SK-N-MC (cell line): Measurements from ENCODE around the gene DHRS13.
A peak's percentile ranks its signal among the peaks of the same experiment; 100 is the strongest.
"Not testable (repeated sequence)": the region's sequence is repeated elsewhere in the genome, so short reads cannot be mapped to it uniquely, and the experiment has no call there.

Experiments used
- DNase-seq: peaks from one replicate; pipeline ENCODE4 v3.0.0-alpha.2; 2011; ENCODE audit warnings: low read depth, low spot score
- H3K27ac ChIP-seq: fragments of 200-600 bp; sonication (generic); 2 replicates; pipeline ENCODE4 v1.5.1; 2016; ENCODE audit warnings: mixed run types
- H3K36me3 ChIP-seq: fragments of 200-600 bp; sonication (generic); 2 replicates; pipeline ENCODE4 v1.6.1; 2017; ENCODE audit warnings: antibody characterized with exemption, low read length, mixed read lengths; ENCODE audit not compliant: insufficient read depth
- H3K4me3 ChIP-seq: fragments of 200-600 bp; sonication (generic); 2 replicates; pipeline ENCODE4 v1.5.1; 2016
- H3K9ac ChIP-seq: fragments of 200-600 bp; sonication (generic); 2 replicates; pipeline ENCODE4 v1.8.0; 2017; ENCODE audit warnings: mixed run types, mixed read lengths; ENCODE audit not compliant: insufficient read length
- H3K9me3 ChIP-seq: fragments of 200-600 bp; sonication (generic); 2 replicates; pipeline ENCODE4 v1.6.1; 2017; ENCODE audit warnings: low read depth, mild to moderate bottlenecking, antibody characterized with exemption, low read length, moderate library complexity, mixed read lengths
- EZH2 ChIP-seq: fragments of 200-600 bp; sonication (generic); IDR thresholded peaks from one replicate; pipeline ENCODE4 v1.6.1; 2017; ENCODE audit warnings: antibody characterized with exemption
- FOXP2 ChIP-seq: optimal IDR thresholded peaks from 2 replicates; pipeline ENCODE3; 2011; ENCODE audit warnings: mild to moderate bottlenecking, moderate library complexity; ENCODE audit not compliant: insufficient read depth; ENCODE audit errors: extremely low read length, control extremely low read depth
- POLR2AphosphoS5 ChIP-seq: IDR thresholded peaks from 2 replicates; pipeline ENCODE4 v1.6.1; 2012; ENCODE audit warnings: mild to moderate bottlenecking, low read depth, low read length, borderline replicate concordance

Gene DHRS13

DNA sequence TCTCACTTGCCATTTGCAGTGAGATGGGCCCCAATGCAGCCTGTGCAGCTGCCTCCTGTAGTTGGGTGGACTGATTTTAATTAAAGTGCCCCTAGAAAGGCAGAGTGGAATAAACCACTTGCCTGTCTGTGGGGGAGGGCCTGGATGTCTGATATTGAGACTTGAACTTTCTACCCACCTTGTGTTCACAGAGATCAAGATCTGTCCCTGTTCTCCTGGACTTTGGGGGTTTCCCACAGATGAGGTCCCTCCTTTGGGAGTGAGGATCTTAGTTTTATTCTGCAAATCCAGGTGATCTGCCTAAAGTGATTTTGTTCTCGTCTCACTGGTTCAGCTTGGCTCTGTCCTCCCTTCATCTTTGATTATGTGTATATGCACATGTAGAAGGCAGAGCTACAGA lies 7.7 kb upstream of the DHRS13 start:
- H3K27ac ChIP-seq, result no peak overlapping the region

DNA sequence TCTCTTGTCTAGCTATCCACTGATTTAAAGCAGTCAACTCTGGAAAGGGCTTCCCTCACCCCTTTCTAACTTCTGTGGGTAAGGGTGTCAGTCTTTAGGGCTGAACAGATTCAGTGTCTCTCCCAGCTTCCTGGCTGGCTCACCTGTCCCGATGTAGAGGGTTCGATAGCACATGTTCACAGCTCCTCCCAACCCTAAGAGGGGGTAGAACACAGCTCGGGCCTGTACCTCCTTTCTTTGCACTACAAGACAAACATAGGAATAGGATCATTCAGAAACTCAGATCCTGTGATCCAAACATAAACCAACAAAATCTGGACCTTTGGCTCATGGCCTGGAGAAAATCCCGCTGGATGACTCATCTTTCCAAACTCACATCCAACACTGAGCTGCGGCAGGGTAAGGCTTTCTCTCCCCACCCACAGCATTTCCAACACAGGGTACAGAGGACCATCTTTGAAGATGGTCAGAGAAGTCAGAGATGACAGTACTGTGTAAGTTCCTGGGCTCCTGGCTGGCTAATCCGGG lies 5.8 kb upstream of the DHRS13 start:
- no peak for DNase-seq

More for the DNA sequence above, 7.7 kb upstream of the DHRS13 start:
- H3K9ac ChIP-seq, result no peak overlapping the region
- no peaks in the 10 kb centered on the region for H3K9me3 ChIP-seq
- no peak for DNase-seq
- H3K4me3 ChIP-seq, result no peak overlapping the region
- peaks cover 93% of the 10 kb centered on the region for H3K36me3 ChIP-seq
- no peak for TF ChIP-seq FOXP2
- TF ChIP-seq POLR2AphosphoS5, result no peak
- TF ChIP-seq EZH2, result no peak

DNA sequence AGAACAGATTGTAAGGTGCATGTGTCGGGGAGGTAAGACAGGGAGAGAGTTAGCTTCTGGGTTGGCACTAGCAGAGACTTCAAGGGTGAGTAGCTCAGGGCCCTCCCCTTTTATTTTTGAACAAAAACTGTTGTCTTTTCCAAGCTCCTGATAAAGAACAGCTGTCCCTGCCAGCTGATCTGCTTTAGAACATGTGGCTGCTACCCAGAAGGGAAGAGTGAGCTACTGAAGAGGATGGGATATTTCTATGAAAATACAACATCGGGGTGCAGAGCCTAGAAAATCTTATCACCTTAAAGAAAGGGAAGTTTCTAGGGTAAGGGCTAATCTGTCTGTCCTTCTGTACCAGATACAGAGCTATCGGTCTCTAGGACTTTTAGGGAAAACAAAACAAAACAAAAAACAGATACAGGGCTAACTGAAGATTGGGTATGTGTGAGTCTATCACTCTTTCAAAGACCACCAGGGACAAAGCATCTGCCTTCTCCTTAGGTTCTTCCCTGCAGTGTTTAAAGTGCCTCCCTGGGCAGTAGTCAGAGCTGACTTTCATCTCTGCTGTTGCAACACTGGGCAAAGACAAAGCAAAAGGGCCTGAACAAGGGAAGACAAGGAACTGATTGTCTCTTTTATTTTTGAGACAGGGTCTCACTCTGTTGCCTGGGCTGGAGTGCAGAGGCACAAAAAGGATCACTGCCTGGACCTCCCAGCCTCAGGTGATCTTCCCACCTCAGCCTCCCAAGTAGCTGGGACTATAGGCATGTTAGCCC lies 5.0 kb upstream of the DHRS13 start:
- Histone ChIP-seq H3K9ac (no peak overlapping the region), H3K4me3 (no peak overlapping the region), H3K36me3 (peaks cover 69% of the 10 kb centered on the region), H3K9me3 (no peaks in the 10 kb centered on the region), H3K27ac (peak overlapping the region; percentile 54)
- DNase-seq, result no peak
- TF ChIP-seq POLR2AphosphoS5, result no peak
- TF ChIP-seq EZH2, result no peak
- no peak for TF ChIP-seq FOXP2

More for the DNA sequence above, 5.8 kb upstream of the DHRS13 start:
- no peak for TF ChIP-seq EZH2
- TF ChIP-seq FOXP2, result no peak
- no peak for TF ChIP-seq POLR2AphosphoS5
- Histone ChIP-seq H3K36me3 (peaks cover 77% of the 10 kb centered on the region), H3K27ac (no peak overlapping the region), H3K9me3 (no peaks in the 10 kb centered on the region), H3K4me3 (no peak overlapping the region), H3K9ac (no peak overlapping the region)

GRCh38 chr17:28906706-28907438 lies 4.0 kb upstream of the DHRS13 start:
- peaks cover 58% of the 10 kb centered on the region for H3K36me3 ChIP-seq

GRCh38 chr17:28906276-28906675 lies 3.4 kb upstream of the DHRS13 start:
- H3K27ac ChIP-seq, result 0 out of 2 replicates have a peak overlapping the region, but pooled peaks have one; percentile 39
- H3K36me3 ChIP-seq, result peaks cover 54% of the 10 kb centered on the region
- TF ChIP-seq FOXP2 (no peak), POLR2AphosphoS5 (no peak), EZH2 (no peak)

More at GRCh38 chr17:28906706-28907438, 4.0 kb upstream of the DHRS13 start:
- no peak for DNase-seq
- TF ChIP-seq EZH2 (no peak), POLR2AphosphoS5 (no peak; the same call in 1 of the 2 replicates), FOXP2 (no peak)
- no peak overlapping the region for H3K4me3 ChIP-seq
- no peak overlapping the region for H3K9ac ChIP-seq
- no peaks in the 10 kb centered on the region for H3K9me3 ChIP-seq
- H3K27ac ChIP-seq, result no peak overlapping the region

GRCh38 chr17:28904800-28905199 lies 1.9 kb upstream of the DHRS13 start:
- no peak for DNase-seq
- no peak overlapping the region for H3K4me3 ChIP-seq
- TF ChIP-seq POLR2AphosphoS5 (no peak), FOXP2 (no peak), EZH2 (no peak)
- no peak overlapping the region for H3K9ac ChIP-seq
- H3K27ac ChIP-seq, result peak overlapping the region; percentile 30; the same call in 1 of the 2 replicates
- no peaks in the 10 kb centered on the region for H3K9me3 ChIP-seq
- peaks cover 48% of the 10 kb centered on the region for H3K36me3 ChIP-seq

More at GRCh38 chr17:28906276-28906675, 3.4 kb upstream of the DHRS13 start:
- Histone ChIP-seq H3K9ac (no peak overlapping the region), H3K4me3 (no peak overlapping the region), H3K9me3 (no peaks in the 10 kb centered on the region)
- no peak for DNase-seq

DNA sequence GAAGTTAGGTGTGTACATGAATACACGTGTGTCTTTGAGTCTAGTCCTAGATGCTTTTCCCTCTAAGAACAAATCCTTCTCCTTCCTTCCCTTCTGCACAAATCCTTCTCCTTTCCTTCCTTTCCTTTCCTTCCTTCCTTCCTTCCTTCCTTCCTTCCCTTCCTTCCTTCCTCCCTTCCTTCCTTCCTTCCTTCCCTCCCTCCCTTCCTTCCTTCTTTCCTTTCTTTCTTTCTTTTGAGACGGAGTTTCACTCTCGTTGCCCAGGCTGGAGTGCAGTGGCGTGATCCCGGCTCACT lies 615 bp upstream of the DHRS13 start:
- not testable (repeated sequence) for H3K27ac ChIP-seq, H3K9ac ChIP-seq, DNase-seq, H3K9me3 ChIP-seq
- peaks cover 37% of the 10 kb centered on the region for H3K36me3 ChIP-seq
- peak overlapping the region; percentile 96 for H3K4me3 ChIP-seq
